B cell (primary cell): ENCODE data around the gene RAD21L1. TPM values are rescaled to one million over a fixed set of nuclear protein-coding genes. Genes with fewer than 3 reads are reported as not detected.

Experiments
- ATAC-seq: fragments of 200-7000 bp; cut with Tn5 transposase; one replicate; pipeline ENCODE4 v1.10.0; 2021; ENCODE audit warnings: low read depth, mild to moderate bottlenecking, moderate number of reproducible peaks, moderate library complexity
- CTCF ChIA-PET: fragments of 350-600 bp; sonication (Branson Sonifier 250); formaldehyde crosslinking; loops from one replicate; lab custom pipeline; 2021; ENCODE audit warnings: antibody characterized with exemption, inconsistent platforms; lab: Charles Lee
- POLR2A ChIA-PET: fragments of 350-600 bp; sonication (Branson Sonifier 250); formaldehyde crosslinking; loops from one replicate; lab custom pipeline; 2021; ENCODE audit warnings: antibody characterized with exemption; lab: Charles Lee
- DNase-seq: peaks from one replicate; pipeline ENCODE4 v3.0.0; 2013
- H2AFZ ChIP-seq: 2 replicates; pipeline ENCODE4 v1.6.1; 2012; ENCODE audit warnings: mild to moderate bottlenecking, low read depth, low read length; ENCODE audit not compliant: insufficient read depth, poor library complexity, severe bottlenecking
- H3K27ac ChIP-seq, 2 donors: 1 replicate in 1 of 2; 2 replicates in 1 of 2; pipeline ENCODE4 v1.5.1; 2012 to 2013; ENCODE audit warnings: low read length in 2 of 2, mild to moderate bottlenecking in 2 of 2, moderate library complexity in 1 of 2
- H3K27me3 ChIP-seq, 4 experiments: fragments of 200-600 bp in 1 of 4; sonication (generic) in 1 of 4; replicated peaks in 1 of 4; 1 replicate in 2 of 4; 2 replicates in 2 of 4; pipeline versions ENCODE4 v1.6.1 to v1.7.0; 2013 to 2016; ENCODE audit warnings: low read length in 3 of 4, mild to moderate bottlenecking in 2 of 4, mixed read lengths in 1 of 4, moderate library complexity in 1 of 4; ENCODE audit not compliant: insufficient read depth in 4 of 4, control insufficient read depth in 3 of 4; ENCODE audit errors: control extremely low read depth in 1 of 4
- H3K36me3 ChIP-seq, 2 experiments: replicated peaks in 1 of 2; 1 replicate in 1 of 2; 2 replicates in 1 of 2; pipeline versions ENCODE4 v1.6.1 to v1.7.1; 2013; ENCODE audit warnings: low read length in 1 of 2; ENCODE audit not compliant: insufficient read depth in 2 of 2, control insufficient read depth in 1 of 2; ENCODE audit errors: control extremely low read depth in 1 of 2, extremely low read depth in 1 of 2
- H3K4me1 ChIP-seq, 2 donors: fragments of 200-600 bp in 1 of 2; sonication (generic) in 1 of 2; 1 replicate in 1 of 2; 2 replicates in 1 of 2; pipeline versions ENCODE4 v1.5.1 to v1.6.1; 2013 to 2017; ENCODE audit warnings: low read length in 2 of 2; ENCODE audit not compliant: control insufficient read depth in 2 of 2, insufficient read depth in 2 of 2
- H3K4me2 ChIP-seq: replicated peaks from 2 replicates; pipeline ENCODE3; 2012; ENCODE audit warnings: mild to moderate bottlenecking, low read depth, low read length; ENCODE audit not compliant: poor library complexity, severe bottlenecking
- H3K4me3 ChIP-seq, 5 experiments: fragments of 200-600 bp in 1 of 5; sonication (generic) in 1 of 5; 1 replicate in 3 of 5; 2 replicates in 2 of 5; pipeline versions ENCODE4 v1.5.1 to v1.7.0; 2011 to 2016; ENCODE audit warnings: low read length in 4 of 5, mild to moderate bottlenecking in 4 of 5, low read depth in 2 of 5, control low read depth in 1 of 5, moderate library complexity in 1 of 5; ENCODE audit not compliant: insufficient read depth in 1 of 5; ENCODE audit errors: control extremely low read depth in 1 of 5, extremely low read depth in 1 of 5
- H3K79me2 ChIP-seq: fragments of 200-600 bp; sonication (generic); one replicate; pipeline ENCODE4 v1.6.0; 2016; ENCODE audit warnings: low read length; ENCODE audit not compliant: control insufficient read depth, insufficient read depth
- H3K9ac ChIP-seq: fragments of 200-600 bp; sonication (generic); 2 replicates; pipeline ENCODE4 v1.6.1; 2017; ENCODE audit warnings: mild to moderate bottlenecking, low read length, moderate library complexity
- H3K9me3 ChIP-seq, 3 donors: one replicate each; pipeline versions ENCODE4 v1.6.1 to v1.7.1; 2013; ENCODE audit warnings: low read length in 2 of 3; ENCODE audit not compliant: control insufficient read depth in 2 of 3, insufficient read depth in 1 of 3; ENCODE audit errors: control extremely low read depth in 1 of 3
- H4K20me1 ChIP-seq: 2 replicates; pipeline ENCODE4 v1.6.0; 2012; ENCODE audit warnings: mild to moderate bottlenecking, low read length; ENCODE audit not compliant: insufficient read depth, control insufficient read depth, poor library complexity, severe bottlenecking
- H3K27ac Mint-ChIP-seq: one replicate; pipeline ENCODE4 v1.8.0; 2021; ENCODE audit warnings: mixed read lengths
- H3K27me3 Mint-ChIP-seq: one replicate; pipeline ENCODE4 v1.8.0; 2021; ENCODE audit warnings: mixed read lengths
- H3K4me1 Mint-ChIP-seq: one replicate; pipeline ENCODE4 v1.8.0; 2021; ENCODE audit warnings: mixed read lengths
- H3K4me3 Mint-ChIP-seq: one replicate; pipeline ENCODE4 v1.8.0; 2021; ENCODE audit warnings: mixed read lengths
- H3K9me3 Mint-ChIP-seq: one replicate; pipeline ENCODE4 v1.8.0; 2022; ENCODE audit warnings: mixed read lengths; ENCODE audit not compliant: insufficient read depth
- EZH2 ChIP-seq: IDR thresholded peaks from 2 replicates; pipeline ENCODE4 v1.6.1; 2012; ENCODE audit warnings: borderline replicate concordance, low read depth, mild to moderate bottlenecking, moderate library complexity, low read length; ENCODE audit not compliant: insufficient read depth, poor library complexity, severe bottlenecking
- WGBS: methylation state at CpG from one replicate; pipeline ENCODE4 v1.1.5; 2013; ENCODE audit warnings: missing lambda C conversion rate; ENCODE audit not compliant: insufficient coverage; 5-methylcytosine and 5-hydroxymethylcytosine counted together
- intact Hi-C: fragments of 100-400 bp; cut with micrococcal nuclease; formaldehyde crosslinking; loops from one replicate; pipeline ENCODE4 v1.10.0; 2022
- polyA plus RNA-seq: library from polyadenylated mRNA; depleted of rRNA; stranded (reverse); fragments of >200 nt; gene quantifications from 2 replicates; pipeline ENCODE4 v1.2.3, GENCODE V29; 2012
- total RNA-seq, 2 donors: library from RNA; stranded (reverse); fragments of 120-200 nt in 1 of 2; gene quantifications; 1 replicate in 1 of 2; 2 replicates in 1 of 2; pipeline versions ENCODE4 v1.2.3 to v1.2.4, GENCODE V29; 2013 to 2022
- TF ChIP-seq, protein P1 (sequence below): fragments of 200-600 bp; IDR thresholded peaks from one replicate; pipeline ENCODE4 v1.8.0; 2022; ENCODE audit warnings: antibody characterized with exemption, mild to moderate bottlenecking

Gene RAD21L1
- total and polyA plus RNA-seq, 2 donors (not counting 1 experiment from before 2014, with no cell fraction given) = not detected

DNA sequence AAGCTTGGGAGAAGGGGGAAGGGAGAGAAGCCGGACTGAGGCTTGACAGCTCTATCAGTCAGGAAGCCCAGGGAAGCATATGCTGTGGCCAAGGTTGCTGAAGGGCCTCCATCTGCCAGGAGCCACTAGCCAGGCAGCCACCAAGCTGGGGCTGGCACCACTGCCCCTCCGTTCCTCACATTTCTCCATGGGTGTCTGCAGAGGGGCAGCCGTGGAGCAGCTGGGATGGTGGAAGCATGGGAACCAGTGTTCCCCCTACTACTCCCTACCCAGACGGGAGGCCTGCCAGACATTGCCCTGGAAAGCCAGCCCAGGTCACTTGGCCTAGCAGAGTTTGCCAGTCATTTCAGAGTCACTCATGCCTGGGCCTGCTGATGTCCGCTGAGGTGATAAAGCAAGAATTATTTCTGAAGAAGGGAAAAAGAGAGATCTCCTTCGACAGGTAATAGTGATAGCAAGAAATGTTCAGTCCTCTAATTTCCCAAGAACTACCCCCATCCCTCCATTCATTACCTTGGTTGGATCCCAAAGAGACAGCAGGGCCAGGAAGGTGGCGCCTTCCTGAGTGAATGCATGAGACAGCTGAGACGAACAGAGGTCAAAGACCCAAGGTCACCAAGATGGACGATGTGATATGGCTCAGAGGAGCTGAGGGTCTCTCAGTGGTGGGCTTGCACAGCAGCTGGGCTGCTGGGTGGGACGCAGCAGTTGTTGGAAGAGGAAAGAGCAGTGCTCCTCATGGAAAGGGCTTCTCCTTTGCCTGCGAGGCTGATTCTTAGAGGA lies 62.1 kb downstream of the RAD21L1 start:
- H3K27ac ChIP-seq = no peak overlapping the region
- H3K9me3 ChIP-seq = no peaks in the 10 kb centered on the region
- intact Hi-C loops = no loop called here
- ATAC-seq (no peak), DNase-seq (no peak)
- no peak overlapping the region for H3K27ac Mint-ChIP-seq
- H2AFZ ChIP-seq = no peak overlapping the region
- no peaks in the 10 kb centered on the region for H3K27me3 ChIP-seq
- no peaks in the 10 kb centered on the region for H3K4me1 ChIP-seq
- TF ChIP-seq EZH2 = no peak
- TF ChIP-seq, protein P1, sequence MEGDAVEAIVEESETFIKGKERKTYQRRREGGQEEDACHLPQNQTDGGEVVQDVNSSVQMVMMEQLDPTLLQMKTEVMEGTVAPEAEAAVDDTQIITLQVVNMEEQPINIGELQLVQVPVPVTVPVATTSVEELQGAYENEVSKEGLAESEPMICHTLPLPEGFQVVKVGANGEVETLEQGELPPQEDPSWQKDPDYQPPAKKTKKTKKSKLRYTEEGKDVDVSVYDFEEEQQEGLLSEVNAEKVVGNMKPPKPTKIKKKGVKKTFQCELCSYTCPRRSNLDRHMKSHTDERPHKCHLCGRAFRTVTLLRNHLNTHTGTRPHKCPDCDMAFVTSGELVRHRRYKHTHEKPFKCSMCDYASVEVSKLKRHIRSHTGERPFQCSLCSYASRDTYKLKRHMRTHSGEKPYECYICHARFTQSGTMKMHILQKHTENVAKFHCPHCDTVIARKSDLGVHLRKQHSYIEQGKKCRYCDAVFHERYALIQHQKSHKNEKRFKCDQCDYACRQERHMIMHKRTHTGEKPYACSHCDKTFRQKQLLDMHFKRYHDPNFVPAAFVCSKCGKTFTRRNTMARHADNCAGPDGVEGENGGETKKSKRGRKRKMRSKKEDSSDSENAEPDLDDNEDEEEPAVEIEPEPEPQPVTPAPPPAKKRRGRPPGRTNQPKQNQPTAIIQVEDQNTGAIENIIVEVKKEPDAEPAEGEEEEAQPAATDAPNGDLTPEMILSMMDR = no peak
- CTCF ChIA-PET = no interaction called here
- no peaks in the 10 kb centered on the region for H4K20me1 ChIP-seq
- peaks cover 10% of the 10 kb centered on the region for H3K27me3 Mint-ChIP-seq
- no peaks in the 10 kb centered on the region for H3K79me2 ChIP-seq
- no peak overlapping the region for H3K4me3 Mint-ChIP-seq
- POLR2A ChIA-PET = no interaction called here
- H3K9ac ChIP-seq = no peak overlapping the region
- H3K4me1 Mint-ChIP-seq = no peaks in the 10 kb centered on the region
- H3K4me3 ChIP-seq = no peak overlapping the region
- no peak overlapping the region for H3K4me2 ChIP-seq
- WGBS = 92% methylated on average over 7 of the region's 11 CpGs
- H3K36me3 ChIP-seq = no peaks in the 10 kb centered on the region
- H3K9me3 Mint-ChIP-seq = no peaks in the 10 kb centered on the region

DNA sequence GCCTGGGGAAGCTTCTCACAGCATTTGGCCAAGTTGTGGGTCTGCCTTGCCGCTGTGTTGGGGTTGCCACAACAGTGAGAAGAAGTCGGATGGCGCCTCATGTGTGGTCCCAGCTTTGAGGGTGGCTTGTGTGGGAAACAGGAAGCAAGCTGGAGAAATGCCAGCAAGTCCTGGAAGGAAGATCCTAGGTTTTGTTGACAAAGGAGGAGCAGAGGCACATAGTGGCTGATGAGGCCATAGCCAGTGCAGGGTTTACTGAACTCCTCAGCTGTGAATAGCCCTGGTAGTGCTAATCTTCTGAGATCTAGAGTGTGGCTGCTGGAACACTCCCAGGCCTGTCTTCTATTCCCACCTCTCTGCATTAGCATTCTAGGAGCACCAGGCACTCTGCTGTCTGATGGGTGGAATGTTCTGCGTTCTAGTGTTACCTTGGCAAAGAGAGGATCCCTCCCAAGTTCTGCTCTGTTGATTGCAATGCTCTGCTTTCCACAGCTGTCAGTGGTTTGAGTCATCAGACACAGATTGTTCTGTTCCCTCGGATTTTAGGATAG lies 65.4 kb downstream of the RAD21L1 start:
- Histone ChIP-seq H3K9ac (no peak overlapping the region), H3K4me3 (no peak overlapping the region), H3K4me1 (no peaks in the 10 kb centered on the region), H3K79me2 (no peaks in the 10 kb centered on the region), H3K27me3 (no peaks in the 10 kb centered on the region), H4K20me1 (no peaks in the 10 kb centered on the region), H3K27ac (no peak overlapping the region), H3K36me3 (no peaks in the 10 kb centered on the region), H2AFZ (no peak overlapping the region), H3K4me2 (no peak overlapping the region), H3K9me3 (no peaks in the 10 kb centered on the region)
- Mint-ChIP-seq H3K4me3 (no peak overlapping the region), H3K4me1 (no peaks in the 10 kb centered on the region), H3K27me3 (peaks cover 5% of the 10 kb centered on the region), H3K9me3 (no peaks in the 10 kb centered on the region), H3K27ac (no peak overlapping the region)
- ChIA-PET POLR2A (no interaction called here), CTCF (no interaction called here)
- DNase-seq = no peak
- no peak for ATAC-seq
- intact Hi-C loops = no loop called here
- WGBS = 86% methylated on average over 4 of the region's 5 CpGs
- no peak for TF ChIP-seq EZH2
- TF ChIP-seq, protein P1 = no peak
